Measurements from ENCODE around the gene MBD5. TPM values are rescaled to one million over a fixed set of nuclear protein-coding genes. Genes with fewer than 3 reads are reported as not detected.

Gene MBD5
- total RNA-seq, 4 donors from 2014 or later: 15.4 to 43.0 (median 18.4) TPM

- TF ChIP-seq CTCF (IDR thresholded peaks at IDR 0.05): no peak
- no peak for ATAC-seq (ENCODE audit: low FRiP score)
- DNase-seq (ENCODE audit: low spot score): no peak
These were observed 540.5 kb downstream of the MBD5 start for GRCh38 chr2:148561389-148561788.

- DNase-seq (ENCODE audit: low spot score) (no peak), ATAC-seq (ENCODE audit: low FRiP score) (no peak)
- no peak for TF ChIP-seq CTCF (IDR thresholded peaks at IDR 0.05)
These were observed 544.5 kb downstream of the MBD5 start for GRCh38 chr2:148565272-148565894.

Small RNAs within 50 kb of the gene (small RNA-seq; reads per million reads assigned to genes)
- not detected for gene RF00554

Other genes starting within 250 kb of the MBD5 start
- 10 to 100 TPM; 15.9 to 31.5 (median 19.2) TPM for gene ACVR2A, start 176.1 kb upstream of the MBD5 start, total RNA-seq
- gene ORC4, start 354 bp upstream of the MBD5 start, total RNA-seq: 10 to 100 TPM; 30.1 to 54.5 (median 37.3) TPM

All from omental fat pad (tissue), 4 donors.